ENCODE data around the gene SHISA2.

SHISA2 gene

DNA sequence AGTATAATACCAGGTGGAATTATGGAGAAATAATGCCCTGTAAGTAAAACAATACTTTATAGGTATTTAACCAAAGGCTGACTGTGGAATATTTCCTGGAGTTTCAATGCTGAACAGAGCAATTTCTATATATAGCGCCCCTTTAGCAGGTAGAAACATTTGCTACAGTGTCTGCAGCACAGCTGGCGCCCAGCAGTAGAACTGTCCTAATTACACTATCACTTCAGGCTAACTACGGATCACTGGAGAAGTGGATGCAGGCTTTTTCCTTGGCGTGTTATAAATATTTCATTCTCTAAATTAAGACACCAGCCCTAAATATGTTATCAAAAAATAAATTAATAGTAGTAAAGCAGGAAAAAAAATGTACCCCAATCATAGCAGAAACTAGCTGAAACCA, 3.1 kb downstream of the SHISA2 start:
- no peak for DNase-seq (ENCODE audit: low spot score)

DNA sequence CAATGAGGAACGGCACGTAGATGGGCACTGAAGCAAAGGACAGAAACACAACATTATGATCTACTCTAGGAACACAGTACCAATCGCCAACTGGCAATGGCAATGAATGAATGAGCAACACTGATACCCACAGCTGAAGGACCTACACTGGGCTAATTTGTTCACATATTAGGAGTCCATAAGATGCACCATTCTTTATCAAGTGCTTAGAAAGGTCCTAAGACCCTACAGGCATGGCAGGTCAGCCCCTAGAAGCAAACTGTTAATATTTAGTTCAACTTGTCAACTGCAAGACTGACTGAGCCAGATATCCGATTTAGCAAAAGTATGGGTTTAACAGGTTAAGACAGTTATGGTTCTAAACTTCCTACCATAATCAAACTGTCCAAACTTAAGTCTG, 4.8 kb downstream of the SHISA2 start:
- DNase-seq (ENCODE audit: low spot score): no peak

- DNase-seq (ENCODE audit: low spot score): no peak
Observed at GRCh38 chr13:26046639-26047038, 5.2 kb downstream of the SHISA2 start.

GRCh38 chr13:26045142-26045541, 6.7 kb downstream of the SHISA2 start:
- no peak for DNase-seq (ENCODE audit: low spot score)

DNA sequence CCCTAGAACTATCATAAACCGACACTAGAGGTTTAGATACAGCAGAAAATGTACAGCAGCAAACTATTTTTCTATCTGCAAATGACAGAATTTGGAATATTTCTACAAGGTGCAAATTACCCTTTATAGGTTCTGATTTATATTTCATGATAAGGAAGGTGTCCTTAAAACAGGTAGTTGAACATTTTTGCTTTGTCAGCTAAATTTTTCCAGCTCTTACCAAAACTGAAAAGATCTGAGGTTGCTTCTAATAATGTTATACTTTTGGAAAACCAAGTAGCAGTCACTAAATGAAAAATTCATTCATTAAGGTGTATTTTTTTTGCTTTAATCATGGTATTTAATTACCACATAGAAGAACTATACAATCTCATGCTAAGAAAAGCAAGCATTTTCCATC, 9.0 kb downstream of the SHISA2 start:
- no peak for DNase-seq (ENCODE audit: low spot score)

DNA sequence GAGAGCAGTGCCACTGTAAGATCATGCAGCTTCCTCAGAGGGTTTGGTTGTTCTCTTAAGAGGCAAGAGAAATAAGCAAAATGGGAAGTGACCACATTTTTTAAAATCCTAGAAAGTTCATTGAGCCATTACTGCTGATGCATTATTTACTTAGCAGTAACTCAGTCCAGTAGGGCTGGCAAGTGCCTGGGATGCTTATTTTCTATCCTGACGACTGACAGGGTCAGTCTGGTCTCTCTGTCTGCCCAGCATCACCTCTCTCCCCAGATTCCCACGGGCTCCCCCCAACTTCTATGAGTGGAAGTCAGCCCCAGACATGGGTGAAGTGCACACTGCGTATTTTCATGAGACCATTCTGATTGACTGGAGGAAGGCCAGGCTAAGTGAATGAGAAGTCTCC, 10.4 kb downstream of the SHISA2 start:
- no peak for DNase-seq (ENCODE audit: low spot score)

- DNase-seq (ENCODE audit: low spot score): no peak
Observed at GRCh38 chr13:26038931-26039475, 12.8 kb downstream of the SHISA2 start.

DNA sequence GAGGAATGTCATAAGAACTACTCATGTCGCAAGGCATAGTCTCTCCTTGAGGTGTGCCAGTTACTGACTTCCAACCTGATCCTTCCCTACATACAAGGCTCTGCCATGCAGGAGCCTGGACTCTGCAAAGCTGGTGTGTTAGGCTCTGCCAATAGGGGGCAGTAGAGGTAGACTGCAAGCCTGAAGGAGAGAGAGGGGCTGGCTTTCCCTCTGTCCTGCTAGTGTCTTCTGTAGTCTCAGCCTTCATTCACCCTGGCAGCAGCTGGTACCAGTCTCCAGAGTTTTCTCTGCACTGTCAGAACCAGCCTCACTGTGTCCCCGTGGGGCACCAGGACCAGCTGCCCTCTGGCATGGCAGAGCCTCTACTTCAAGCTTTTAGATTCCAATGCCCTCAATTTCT, 14.5 kb downstream of the SHISA2 start:
- peak; percentile 34 for DNase-seq (ENCODE audit: low spot score)

DNA sequence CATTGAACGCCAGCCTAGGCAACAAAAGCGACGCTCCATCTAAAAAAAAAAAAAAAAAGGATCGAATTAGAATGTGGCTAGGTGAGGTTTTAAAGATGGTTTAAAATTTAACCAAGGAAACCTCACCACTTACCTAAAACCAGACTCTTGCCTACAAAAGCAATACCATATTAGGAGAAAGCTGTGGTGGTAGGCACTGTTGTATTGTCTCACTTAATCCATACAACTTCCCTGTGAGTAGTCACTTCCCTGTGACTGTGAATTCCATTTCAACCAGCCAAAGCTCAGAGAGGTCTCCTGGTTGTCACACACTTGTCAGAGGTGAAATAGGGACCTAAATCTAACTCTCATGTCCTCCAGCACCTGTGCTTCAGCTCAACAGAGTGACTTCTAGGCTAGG, 15.4 kb downstream of the SHISA2 start:
- DNase-seq (ENCODE audit: low spot score): no peak

DNA sequence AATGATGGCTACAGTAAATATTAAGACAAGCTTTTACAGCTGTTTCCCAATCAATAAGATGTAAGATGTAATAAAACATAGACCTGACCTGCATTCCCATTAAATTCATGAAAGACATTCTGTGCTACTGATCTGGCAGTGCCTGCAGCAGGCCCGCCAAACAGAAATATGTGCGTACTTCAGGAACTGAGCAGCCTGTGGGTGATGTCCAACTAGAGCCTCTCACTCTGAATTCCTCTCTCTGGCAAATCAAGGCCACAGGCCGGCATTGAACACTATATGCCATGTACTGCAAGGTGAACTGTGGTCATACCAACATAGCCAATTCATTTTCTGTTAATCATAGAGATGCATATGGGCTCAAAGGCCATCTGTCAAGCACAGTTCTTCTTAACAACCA, 17.8 kb downstream of the SHISA2 start:
- no peak for DNase-seq (ENCODE audit: low spot score)

DNA sequence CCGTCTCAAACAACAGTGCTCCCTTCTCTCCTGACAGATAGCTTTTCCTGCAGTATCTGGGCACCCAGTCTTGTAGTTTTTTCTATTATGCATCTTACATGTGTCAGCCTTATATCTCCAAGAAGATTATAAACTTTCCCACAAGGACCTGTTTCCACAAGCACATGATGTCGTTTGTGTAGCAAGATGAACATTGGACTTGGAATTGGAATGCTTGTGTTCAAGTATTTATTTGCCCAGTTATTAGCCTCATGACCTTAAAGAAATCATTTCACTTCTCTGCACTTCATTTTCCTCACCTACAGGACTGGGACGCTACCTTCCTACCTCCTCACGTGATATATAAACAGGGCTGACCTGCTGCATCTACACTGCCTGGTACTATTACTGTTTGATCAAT, 21.5 kb downstream of the SHISA2 start:
- no peak for DNase-seq (ENCODE audit: low spot score)

- DNase-seq (ENCODE audit: low spot score): no peak
Observed at GRCh38 chr13:26029581-26030136, 22.2 kb downstream of the SHISA2 start.

- no peak for DNase-seq (ENCODE audit: low spot score)
Observed at GRCh38 chr13:26026211-26026610, 25.6 kb downstream of the SHISA2 start.

DNA sequence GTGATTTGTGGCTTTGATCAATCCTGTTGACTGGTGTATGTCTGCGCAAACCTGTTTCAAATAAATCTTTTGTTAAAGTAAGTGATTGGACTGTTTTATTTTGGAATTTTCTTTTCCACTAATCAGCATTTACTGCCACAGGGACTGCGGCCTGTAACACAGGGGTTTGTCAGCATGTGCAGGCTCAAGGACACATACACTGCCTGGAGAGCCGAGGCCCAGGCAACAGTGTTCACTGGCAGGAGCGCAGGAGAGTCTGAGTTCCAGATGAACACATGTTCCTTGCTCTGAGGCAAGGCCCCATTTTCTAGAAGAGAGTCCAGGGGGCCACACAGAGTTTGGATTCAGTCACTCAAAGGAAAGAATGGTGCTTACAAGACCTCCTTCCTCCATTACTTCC, 26.0 kb downstream of the SHISA2 start:
- no peak for DNase-seq (ENCODE audit: low spot score)

DNA sequence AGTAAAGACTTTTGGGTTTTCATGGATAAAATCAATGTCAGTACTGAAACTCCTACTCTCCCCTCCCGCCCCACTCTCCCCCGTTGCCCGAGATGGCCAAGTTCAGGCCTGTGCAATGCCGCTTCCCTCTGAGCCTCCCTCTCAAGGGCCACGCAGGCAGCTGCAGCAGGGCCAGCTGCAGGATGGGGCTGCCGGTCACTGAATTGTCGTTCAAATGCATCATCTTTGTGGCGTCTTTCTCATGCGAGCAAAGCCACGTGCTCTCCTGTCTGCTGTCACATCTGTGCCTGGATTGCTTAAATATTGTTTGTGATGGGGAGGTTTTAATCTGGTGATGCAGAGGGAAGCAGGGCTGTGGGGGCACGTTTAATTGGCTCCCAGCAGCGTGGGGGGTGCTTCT, 26.6 kb downstream of the SHISA2 start:
- no peak for DNase-seq (ENCODE audit: low spot score)

DNA sequence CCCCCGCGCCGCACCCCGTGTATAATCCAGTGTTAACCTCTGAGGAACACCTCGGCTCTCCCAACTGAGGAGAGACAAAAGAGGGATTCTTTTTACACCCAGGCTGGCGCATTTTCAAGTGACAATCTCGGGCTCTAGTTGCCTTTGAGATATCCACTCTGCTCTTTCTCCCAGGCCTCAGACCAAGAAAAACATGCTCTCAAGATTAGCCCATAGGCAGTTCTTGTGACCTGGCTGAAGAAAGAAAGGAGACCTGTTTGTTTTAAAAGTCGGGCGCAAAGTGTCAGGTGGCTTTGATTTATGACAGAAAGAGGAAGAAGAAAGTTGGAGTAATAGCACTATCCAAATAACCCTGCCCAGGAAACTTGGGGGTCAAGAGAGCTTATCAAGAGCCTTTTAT, 27.3 kb downstream of the SHISA2 start:
- DNase-seq (ENCODE audit: low spot score): no peak

DNA sequence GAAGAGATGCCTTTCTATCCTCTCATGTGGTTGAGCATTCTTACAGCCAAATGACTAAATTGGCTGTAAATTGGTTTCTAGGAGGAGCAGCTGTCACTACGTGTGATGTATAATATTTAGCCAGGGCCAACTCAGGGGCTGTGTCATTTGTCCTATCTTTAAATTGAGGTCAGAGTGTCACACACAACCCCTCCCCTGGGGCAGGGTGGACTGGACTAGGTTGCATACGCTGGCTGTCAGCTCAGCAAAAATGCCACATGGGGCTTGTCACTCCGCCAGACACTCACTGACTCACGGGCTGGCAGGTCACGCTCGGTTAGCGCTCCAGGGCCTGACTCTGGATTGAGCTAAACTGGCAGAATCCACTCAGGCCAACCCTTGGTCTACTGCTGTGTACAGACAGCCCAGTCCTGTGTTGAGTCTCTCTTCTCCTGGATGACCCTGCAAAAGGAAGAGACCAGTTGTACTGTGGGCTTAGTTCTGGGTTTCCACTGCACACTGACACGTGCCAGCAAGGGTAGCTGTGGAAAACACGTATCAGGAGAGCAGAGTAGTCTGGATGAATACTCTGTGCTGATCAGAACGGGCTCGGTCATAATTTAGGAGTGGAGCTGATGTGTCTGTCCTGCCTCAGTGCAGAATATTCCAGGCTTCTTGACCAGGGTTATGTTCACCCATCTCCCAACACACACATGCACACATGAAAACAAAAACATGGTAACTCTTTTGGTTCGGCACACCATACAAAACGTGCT, 29.1 kb downstream of the SHISA2 start:
- DNase-seq (ENCODE audit: low spot score): peak; percentile 89

DNA sequence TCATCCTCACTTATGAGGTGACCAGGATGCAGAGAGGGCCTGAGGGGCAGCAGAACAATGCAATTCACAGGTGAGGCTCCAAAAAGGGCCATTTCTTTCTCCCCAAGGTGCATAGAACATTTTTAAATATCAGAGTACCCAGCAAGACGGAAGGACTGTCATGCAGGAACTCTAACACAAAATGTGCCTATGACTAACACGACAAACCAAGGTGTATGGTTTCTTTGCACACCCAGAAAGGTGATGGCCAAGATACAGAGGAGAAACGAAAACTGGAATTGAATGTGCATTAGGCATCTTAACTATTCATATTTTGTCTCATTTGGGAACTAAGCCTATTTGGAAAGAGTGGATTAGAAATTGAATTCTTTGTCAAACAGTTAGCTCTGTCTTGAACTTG, 29.9 kb downstream of the SHISA2 start:
- DNase-seq (ENCODE audit: low spot score): no peak

DNA sequence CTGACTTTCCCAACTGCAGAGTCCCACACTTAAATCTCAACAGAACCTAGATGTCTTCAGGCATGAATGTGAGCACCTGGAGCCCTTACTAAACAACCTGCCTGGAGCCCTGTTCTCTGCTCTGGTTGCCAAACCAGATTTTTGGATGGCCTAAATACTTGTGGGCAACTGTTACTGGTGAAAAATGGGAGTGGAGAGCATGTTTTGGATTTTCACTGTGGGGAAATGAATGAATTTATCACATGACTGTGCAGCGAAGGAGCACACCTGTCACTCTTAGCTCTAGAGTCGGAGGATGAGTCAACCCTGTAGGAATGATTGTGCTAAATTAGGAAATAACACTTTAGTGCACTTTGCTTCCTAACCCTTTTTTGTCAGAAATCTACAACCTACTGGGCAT, 30.3 kb downstream of the SHISA2 start:
- DNase-seq (ENCODE audit: low spot score): no peak

GRCh38 chr13:26020891-26021290, 30.9 kb downstream of the SHISA2 start:
- no peak for DNase-seq (ENCODE audit: low spot score)

DNA sequence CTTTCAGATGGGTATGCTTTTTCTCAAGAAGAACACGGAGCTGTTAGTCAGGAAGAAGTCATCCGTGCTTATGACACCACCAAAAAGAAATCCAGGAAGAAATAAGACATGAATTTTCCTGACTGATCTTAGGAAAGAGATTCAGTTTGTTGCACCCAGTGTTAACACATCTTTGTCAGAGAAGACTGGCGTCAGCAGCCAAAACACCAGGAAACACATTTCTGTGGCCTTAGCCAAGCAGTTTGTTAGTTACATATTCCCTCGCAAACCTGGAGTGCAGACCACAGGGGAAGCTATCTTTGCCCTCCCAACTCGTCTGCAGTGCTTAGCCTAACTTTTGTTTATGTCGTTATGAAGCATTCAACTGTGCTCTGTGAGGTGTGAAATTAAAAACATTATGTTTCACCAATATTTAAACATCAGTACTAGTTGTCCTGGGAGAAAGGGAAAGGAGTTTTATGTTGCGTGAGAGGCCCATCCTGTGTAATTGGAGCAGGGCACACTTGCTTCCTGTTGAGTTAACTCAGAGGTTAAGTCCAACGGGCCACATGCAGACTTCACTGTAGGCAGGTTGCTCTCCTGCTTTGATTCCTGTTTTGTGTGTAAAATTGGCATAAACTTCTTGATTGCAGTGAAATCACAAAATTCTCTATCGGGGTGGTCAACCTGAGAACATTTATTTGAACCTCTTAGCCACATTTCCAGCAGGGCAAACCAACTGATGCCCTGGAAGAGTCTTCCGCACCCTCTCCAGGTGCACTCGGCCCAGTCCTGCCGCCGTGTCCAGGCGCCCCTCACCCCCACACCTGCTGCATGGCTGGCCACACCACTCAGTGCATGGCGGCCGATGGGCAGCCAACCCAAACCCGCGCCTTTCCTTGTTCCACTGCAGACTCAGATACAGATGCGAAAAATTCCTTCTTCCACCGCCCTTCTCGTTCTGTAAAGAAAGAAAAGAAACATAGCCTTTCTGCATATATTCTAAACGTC, 31.6 kb downstream of the SHISA2 start:
- peak; percentile 80 for DNase-seq (ENCODE audit: low spot score)

DNA sequence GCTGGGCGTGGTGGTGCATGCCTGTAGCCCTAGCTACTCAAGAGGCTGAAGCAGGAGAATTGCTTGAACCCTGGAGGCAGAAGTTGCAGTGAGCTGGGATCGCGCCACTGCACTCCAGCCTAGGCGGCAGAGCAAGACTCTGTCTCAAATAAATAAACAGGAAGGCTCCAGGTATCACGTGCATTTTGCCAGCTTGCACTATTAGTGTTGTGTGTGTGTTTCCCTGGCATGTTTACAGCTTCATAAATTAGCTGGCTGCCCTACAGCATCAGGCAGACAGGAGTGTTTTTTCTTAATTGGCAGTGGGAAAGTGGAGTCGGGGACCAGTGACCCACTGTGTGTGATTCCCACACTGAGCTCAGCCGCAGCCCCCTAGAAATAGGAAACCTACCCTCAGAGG, 32.6 kb downstream of the SHISA2 start:
- DNase-seq (ENCODE audit: low spot score): no peak

All from AG20443 (cell line).